GM19395 (cell line): Measurements from ENCODE around the gene ST7.

Experiments used
- ATAC-seq: cut with Tn5 transposase; IDR thresholded peaks from one replicate; pipeline ENCODE4 v1.9.1; 2021; ENCODE audit warnings: mild to moderate bottlenecking, moderate library complexity; ENCODE audit not compliant: unreplicated experiment

The ST7 gene

DNA sequence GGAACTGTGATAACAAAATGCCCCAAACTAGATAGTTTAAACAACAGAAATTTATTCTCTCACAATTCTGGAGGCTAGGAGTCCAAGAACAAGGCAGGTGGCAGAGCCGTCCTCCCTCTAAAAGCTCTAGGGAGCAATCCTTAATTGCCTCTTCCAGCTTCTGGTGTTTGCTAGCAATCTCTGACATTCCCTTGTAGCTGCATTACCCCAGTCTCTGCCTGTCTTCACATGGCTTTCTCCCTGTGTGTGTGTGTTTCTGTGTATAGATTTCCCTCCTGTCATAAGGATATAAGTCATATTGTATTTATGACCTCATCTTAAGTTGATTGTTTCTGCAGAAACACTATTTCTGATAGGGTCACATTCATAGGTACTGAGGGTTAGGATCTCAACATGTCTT, 192.0 kb downstream of the ST7 start:
- ATAC-seq: no peak

DNA sequence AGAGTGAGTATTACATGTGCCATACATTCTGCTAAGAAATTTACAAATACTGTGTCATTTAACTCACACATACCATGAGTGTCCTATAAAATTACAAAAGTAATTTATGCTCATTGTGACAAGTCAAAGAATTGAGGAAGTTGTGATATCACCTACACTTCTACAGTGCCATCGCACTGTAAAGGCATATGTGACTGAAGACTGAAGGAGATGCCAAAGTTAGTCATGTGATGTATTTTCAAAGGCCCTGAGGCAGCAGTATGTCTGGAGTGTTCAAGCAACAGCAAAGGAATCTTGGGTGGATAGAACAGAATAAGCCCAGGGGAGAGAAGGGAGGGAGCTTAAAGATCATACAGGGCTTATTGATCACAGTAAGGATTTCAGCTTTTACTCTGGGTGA, 192.8 kb downstream of the ST7 start:
- ATAC-seq: no peak

- ATAC-seq: no peak
Measured at GRCh38 chr7:117146511-117146910, 193.2 kb downstream of the ST7 start.

GRCh38 chr7:117148971-117149370, 195.7 kb downstream of the ST7 start:
- no peak for ATAC-seq

GRCh38 chr7:117149692-117150091, 196.4 kb downstream of the ST7 start:
- no peak for ATAC-seq

DNA sequence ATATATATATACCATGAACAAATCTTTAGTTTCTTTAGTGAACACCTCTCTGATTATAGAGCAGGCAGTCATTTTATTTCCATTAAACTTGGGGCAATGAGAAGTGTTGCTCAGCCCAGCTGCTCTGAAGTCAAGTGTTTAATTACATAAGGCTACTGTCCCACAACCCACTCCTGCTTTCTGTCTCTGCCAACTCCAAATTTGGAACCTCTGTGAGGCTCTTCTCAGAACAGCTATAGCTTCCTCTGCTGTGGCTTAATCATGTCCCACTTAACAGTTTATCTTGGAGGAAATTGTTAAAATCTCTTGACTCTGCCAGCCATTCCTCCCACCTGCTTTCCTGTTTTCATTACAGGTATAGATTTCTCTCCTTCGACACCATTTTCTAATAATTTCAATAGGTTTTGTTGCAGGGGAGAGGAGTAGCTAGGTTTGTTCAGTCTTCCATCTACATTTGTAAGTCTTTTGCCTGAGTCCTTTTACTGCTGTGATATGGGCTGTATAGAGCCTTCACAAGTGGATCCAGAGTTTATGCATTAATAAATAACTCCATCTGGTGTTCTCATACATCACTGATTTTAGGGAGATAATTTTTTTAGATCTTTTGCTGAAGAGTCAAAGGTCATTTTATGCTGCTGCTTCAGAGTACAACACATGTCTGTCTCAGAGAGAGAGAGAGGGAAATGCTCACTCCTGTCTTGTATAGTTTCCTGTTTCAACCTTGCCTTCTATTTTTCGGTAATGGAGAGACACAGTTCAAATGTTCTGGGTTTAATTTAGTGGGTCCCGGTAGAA, 199.1 kb downstream of the ST7 start:
- no peak for ATAC-seq

- no peak for ATAC-seq
Measured at GRCh38 chr7:117153016-117153545, 199.8 kb downstream of the ST7 start.

DNA sequence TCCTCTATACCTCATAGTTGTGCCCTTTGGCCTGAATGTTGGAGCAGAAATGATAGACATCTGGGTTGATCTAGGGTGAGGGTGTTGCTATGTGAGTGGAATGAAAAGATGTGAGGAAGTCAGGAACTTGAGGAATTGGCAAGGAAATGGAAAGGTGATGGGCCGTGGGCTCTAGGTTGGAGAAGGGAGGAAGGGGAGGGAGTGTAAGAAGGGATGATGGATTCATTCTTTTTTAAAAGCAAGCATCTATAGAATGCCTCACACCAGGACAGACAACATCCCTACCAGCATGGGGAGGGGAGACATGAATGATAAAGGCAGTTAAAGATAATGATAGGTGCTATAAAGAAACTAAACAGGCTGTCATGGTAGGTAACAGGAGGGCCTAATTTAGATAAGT, 201.4 kb downstream of the ST7 start:
- ATAC-seq: no peak

DNA sequence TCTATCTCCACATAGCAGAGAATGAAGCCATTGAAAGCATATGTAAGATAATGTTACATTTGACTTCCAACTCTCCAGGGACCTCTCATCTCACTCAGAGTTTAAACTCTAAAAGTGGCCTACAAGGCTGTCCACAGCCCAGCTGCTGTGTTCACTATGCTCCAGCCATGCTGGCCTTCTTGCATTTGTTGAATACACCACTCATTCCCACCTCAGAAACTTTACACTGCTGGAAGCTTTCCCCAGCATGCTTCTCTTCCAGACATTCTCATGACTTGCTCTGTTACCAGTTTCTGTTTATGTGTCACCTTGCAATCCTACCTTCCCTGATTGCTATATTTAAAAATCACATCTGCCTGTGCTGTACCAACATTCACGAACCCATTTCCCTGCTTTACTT, 202.4 kb downstream of the ST7 start:
- ATAC-seq: no peak

DNA sequence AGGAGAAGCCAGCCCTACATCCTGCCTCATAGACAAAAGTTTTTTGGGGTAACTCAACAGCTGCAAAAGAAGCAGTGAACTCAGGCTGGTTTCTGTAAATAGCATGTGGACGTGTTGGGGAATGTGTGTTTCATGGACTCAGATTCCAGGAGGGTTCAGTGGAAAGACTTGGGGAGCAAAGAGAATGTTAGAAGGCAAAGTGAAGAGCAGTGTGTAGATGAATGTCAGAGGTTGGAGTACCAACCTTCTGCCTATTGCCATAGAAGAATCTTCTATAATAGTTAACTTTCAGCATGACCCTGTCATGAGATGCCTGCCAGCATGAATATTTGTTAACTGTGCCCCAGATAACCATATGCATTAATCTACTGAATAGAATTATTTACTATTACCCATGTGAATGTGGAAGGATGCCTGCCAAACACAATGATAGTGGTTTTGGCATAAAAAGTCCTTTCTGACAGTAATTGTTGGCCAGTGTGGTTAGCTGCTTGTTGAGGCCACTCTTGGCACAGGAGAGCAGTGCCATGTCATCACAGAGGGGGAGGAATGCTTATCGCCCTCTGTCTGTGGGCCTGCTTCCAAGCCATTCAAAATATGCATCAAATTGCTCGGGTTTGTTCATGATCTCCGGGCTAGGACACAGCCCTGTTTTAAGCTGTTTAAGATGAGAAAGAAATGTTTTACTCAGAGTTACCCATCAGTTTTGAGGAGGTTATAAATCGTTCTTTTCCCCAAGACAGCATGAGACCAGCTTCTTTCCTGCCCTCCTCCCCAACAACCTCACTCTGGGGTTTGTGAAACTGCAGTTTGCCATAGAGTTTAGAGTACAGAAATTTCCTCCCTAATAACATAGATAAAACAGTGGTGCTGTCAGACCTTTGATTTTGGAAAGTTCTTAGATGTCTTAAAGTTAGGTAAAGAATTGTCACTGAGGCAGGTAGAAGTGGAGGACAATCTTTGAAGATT, 204.2 kb downstream of the ST7 start:
- no peak for ATAC-seq

DNA sequence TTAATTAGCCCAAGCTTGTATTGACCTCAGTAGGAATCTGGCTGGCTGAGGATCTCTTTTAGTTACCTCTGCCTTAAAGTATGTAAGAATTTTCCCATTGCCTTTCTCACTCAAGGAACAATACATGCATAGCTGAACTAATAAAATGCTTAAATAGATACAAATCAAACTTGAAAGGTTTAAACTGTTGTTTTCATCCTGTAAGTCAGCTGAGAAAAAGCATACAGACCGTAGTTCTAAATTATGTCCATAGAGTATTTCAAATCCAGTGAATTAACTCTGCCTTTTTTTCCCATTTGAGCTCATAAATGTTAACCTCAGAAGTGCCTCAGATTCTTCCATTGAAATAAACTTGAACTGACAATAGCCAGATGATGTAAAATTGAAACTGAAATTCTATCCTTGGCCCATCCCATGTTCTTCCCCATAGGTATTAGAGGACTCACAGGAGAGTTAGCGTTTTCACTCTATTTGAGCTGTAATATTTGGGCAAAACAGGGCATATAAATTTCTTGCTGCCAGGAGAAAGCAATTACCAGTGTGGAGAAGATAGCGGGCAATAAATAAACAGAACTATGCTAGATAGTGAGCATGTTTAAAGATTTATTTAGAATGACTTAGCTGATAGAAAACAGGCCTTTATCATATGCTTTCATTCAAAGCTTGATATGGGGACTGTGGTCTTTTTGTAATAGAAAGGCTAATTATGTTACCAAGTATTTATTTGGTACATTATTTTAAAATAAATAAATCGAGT, 205.8 kb downstream of the ST7 start:
- ATAC-seq: no peak

DNA sequence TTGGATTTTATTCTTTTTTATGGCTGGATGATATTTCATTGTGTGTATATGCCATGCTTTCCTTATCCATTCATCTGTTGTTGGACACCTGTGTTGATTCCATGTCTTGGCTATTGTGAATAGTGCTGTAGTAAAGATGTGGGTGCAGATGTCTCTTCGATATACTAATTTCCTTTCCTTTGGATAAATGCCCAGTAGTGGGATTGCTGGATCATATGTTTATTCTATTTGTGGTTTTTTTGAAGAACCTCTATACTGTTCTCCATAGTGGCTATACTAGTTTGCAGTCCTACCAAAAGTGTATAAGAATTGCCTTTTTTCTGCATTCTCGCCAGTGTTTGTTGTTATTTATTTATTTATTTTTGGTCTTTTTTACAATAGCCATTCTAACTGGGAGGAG, 209.8 kb downstream of the ST7 start:
- ATAC-seq: no peak

DNA sequence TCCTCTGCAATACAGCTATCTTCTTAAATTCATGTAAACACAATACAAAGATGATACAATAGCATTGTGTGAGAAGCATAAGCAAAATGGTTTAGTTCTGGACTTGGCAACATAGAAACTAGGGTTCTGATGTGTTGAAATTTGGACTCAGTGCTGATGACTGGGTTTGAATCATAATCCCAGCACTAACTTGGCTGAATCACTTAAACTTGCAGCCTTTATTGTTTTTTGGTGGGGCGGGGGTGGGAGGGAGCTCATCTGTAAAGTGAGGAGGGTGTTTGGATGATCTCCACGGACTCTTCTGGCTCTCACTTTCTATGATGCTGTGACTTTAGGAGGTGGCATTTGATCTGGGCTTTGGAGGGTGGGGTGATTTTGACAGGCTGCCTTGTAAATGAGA, 211.3 kb downstream of the ST7 start:
- no peak for ATAC-seq

DNA sequence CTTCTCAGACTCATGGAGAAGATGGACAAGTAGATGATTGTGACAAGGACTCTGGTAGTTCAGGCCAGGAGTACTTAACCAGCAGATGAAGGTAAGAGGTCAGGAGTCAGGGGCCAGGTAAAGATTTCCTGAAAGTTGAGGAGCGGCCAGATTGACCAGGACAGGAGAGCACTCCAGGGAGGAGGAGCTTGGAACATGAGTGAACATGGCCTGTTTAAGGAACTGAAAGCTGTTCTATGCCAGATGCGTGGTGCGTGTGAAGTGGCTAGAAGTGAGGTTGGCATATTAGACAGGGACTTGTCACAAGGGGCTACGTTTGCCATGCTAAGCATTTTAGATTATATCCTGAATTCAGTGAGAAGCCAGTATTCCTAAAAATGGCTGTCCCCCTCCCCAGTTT, 212.4 kb downstream of the ST7 start:
- ATAC-seq: peak; percentile 65

- no peak for ATAC-seq
Measured at GRCh38 chr7:117169907-117170306, 216.6 kb downstream of the ST7 start.

DNA sequence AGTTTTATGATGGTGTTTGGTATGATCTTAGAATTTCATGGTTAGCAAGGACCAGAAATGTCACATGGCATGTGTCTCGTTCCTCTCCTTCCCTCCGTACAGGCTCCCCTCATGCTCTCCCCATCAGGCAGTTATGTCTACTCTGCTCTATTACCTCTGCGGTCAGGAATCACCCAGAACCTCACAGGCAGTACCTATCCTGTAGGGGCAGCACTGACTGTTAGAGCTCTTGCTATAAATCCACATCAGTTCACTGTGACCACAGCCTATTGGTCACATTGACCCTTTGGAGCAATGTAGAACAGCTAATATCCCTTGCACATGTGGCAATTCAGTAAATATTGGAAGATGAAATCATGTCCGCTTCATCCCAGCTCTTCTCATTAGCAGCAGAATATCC, 217.8 kb downstream of the ST7 start:
- ATAC-seq: no peak

GRCh38 chr7:117172283-117172682, 219.0 kb downstream of the ST7 start:
- ATAC-seq: no peak

DNA sequence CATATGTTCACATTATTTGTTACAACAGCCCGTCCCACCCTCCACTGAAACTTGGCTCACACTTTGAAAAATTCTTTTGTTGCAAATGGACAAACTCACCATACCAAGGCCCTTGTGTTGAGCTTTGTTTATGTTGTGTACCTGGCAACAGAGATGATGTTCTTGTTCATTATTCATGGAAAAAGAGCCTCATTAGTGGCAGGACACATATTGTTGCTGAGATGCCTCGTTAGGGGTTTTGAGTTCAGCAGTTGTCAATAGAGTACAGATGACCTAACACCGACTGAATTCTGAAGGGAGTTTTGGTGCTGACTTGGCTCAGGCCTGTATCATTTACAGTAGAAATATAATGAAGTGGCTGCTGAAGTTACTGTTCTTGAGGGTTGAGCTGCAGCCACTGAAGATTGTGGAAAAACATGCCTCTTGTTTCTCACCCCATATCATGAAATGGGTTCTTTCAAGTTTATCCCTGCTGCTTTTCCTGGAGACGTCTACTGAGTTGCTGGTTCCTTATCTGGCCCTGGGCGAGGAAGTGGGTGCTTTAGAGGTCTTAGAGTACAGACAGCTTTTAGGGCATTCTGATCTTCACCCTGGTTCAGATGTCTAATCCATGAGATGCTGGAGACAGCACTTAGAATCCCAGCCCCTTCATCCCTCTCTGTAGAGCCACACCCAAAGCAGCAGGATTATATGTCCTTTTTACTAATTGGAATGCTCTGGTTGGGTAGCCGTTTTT, 219.9 kb downstream of the ST7 start:
- no peak for ATAC-seq

- ATAC-seq: no peak
Measured at GRCh38 chr7:117176206-117176605, 222.9 kb downstream of the ST7 start.

DNA sequence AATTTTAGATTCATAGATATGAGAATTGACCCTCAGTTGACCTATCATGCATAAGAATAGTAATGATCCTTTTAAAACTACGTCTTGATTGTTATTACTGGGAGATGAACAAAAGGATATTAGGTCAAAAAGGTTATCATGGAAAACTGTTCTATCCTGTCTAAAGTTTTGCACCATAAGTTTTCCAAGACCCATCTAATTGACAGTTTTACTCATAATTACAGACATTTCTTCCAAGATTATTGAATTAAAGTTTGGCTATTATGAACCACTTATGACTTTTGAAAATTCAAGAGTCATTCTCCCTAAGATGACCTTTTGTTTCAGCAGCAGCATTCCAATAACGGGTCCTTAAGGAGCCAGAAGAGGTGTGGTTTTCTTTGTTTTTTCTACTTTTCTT, 225.3 kb downstream of the ST7 start:
- ATAC-seq: no peak
